Peyer's patch (tissue), 4 donors: ENCODE results near the gene LTBP1. TPM values are rescaled to one million over a fixed set of nuclear protein-coding genes. Genes with fewer than 3 reads are reported as not detected.

ENCODE experiments used
- DNase-seq, 3 donors: peaks; one replicate each; pipeline ENCODE4 v3.0.0-alpha.2; 2017 to 2019
- H3K27ac ChIP-seq, 4 donors: fragments of 200-600 bp; sonication (generic); one replicate each; pipeline ENCODE4 v1.5.1; 2016 to 2019
- H3K27me3 ChIP-seq, 2 donors: fragments of 200-600 bp; sonication (generic); one replicate each; pipeline ENCODE4 v1.5.1; 2019
- H3K36me3 ChIP-seq, 3 donors: fragments of 200-600 bp; sonication (generic); one replicate each; pipeline ENCODE4 v1.5.1; 2016 to 2019
- H3K4me1 ChIP-seq, 4 donors: fragments of 200-600 bp; sonication (generic); one replicate each; pipeline ENCODE4 v1.5.1; 2016 to 2019
- H3K4me3 ChIP-seq, 4 donors: fragments of 200-600 bp; sonication (generic); 1 replicate in 3 of 4; 2 replicates in 1 of 4; pipeline ENCODE4 v1.5.1; 2016 to 2019; ENCODE audit warnings: mild to moderate bottlenecking in 1 of 4
- H3K9me3 ChIP-seq, 4 donors: fragments of 200-600 bp; sonication (generic); one replicate each; pipeline ENCODE4 v1.5.1; 2016 to 2019; ENCODE audit warnings: mild to moderate bottlenecking in 1 of 4
- POLR2A ChIP-seq, 2 donors: fragments of 450-650 bp; IDR thresholded peaks; one replicate each; pipeline ENCODE4 v1.5.1; 2017; ENCODE audit warnings: antibody characterized with exemption in 2 of 2, mild to moderate bottlenecking in 2 of 2, moderate library complexity in 2 of 2
- total RNA-seq, 4 donors: library from RNA; depleted of rRNA; stranded (reverse); fragments of >200 nt; gene quantifications; one replicate each; pipeline ENCODE4 v1.1.0, GENCODE V29; 2016
- TF ChIP-seq, protein P1 (sequence below), 6 experiments: fragments of 450-650 bp in 4 of 6; fragments of 200-600 bp in 2 of 6; sonication (generic) in 1 of 6; IDR thresholded peaks; one replicate each; pipeline ENCODE4 v1.5.1; 2017 to 2019; ENCODE audit warnings: antibody characterized with exemption in 6 of 6, mild to moderate bottlenecking in 3 of 6, moderate library complexity in 1 of 6

LTBP1 gene
- total RNA-seq, 4 donors from 2014 or later: 8.6 to 23.1 (median 13.1) TPM

DNA sequence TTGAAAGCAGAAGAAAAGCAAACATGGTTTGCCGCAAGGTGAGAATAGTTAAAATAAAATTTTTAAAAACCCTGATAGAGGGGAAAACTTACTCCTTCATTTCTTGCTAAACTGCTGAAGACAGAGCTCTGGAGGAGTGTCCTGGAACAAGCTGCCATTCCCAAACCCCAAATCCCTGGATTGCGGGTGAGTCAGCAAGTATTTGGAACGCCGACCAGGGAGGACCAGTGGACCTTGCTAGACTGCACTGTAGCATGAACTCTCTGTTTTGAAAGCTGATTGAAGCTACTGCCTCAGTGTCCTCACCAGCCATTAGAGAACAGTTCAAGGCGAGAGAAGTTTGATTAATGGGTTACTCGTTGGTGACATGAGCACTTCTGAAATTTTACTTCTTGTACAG, 430.3 kb downstream of the LTBP1 start:
- Histone ChIP-seq H3K36me3 (no peaks in the 10 kb centered on the region), H3K4me3 (no peak overlapping the region), H3K27ac (no peak overlapping the region), H3K9me3 (no peaks in the 10 kb centered on the region), H3K4me1 (no peaks in the 10 kb centered on the region), H3K27me3 (no peaks in the 10 kb centered on the region)
- DNase-seq: no peak
- TF ChIP-seq, protein P1, sequence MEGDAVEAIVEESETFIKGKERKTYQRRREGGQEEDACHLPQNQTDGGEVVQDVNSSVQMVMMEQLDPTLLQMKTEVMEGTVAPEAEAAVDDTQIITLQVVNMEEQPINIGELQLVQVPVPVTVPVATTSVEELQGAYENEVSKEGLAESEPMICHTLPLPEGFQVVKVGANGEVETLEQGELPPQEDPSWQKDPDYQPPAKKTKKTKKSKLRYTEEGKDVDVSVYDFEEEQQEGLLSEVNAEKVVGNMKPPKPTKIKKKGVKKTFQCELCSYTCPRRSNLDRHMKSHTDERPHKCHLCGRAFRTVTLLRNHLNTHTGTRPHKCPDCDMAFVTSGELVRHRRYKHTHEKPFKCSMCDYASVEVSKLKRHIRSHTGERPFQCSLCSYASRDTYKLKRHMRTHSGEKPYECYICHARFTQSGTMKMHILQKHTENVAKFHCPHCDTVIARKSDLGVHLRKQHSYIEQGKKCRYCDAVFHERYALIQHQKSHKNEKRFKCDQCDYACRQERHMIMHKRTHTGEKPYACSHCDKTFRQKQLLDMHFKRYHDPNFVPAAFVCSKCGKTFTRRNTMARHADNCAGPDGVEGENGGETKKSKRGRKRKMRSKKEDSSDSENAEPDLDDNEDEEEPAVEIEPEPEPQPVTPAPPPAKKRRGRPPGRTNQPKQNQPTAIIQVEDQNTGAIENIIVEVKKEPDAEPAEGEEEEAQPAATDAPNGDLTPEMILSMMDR (IDR thresholded peaks at IDR 0.05): no peak
- no peak for TF ChIP-seq POLR2A (IDR thresholded peaks at IDR 0.05)

- Histone ChIP-seq H3K27ac (no peak overlapping the region), H3K36me3 (no peaks in the 10 kb centered on the region), H3K4me3 (no peak overlapping the region), H3K27me3 (no peaks in the 10 kb centered on the region), H3K9me3 (no peaks in the 10 kb centered on the region), H3K4me1 (no peaks in the 10 kb centered on the region)
- no peak for DNase-seq
- no peak for TF ChIP-seq POLR2A (IDR thresholded peaks at IDR 0.05)
- TF ChIP-seq, protein P1 (IDR thresholded peaks at IDR 0.05): no peak
Measured at GRCh38 chr2:33378556-33379210, 431.9 kb downstream of the LTBP1 start.

DNA sequence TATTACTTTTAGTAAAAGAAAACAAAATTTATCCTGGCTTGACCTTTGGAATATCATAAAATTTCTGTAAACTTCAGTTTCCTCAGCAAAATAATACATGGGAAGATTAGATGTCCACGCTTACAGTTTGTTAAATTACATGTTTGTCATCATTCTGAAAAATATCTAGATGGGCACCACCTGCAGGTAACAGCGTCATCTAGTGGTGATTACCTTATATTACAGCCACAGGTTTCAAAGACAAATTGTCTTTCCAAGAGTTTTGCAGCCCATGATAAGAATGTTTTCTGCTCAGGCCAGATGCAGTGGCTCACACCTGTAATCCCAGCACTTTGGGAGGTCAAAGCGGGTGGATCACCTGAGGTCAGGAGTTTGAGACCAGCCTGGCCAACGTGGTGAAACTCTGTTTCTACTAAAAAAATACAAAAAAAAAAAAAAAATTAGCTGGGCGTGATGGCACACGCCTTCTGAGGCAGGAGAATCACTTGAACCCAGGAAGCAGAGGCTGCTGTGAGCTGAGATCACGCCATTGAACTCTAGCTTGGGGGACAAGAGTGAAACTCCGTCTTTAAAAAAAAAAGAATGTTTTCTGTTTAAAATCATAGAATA, 433.4 kb downstream of the LTBP1 start:
- no peak for TF ChIP-seq POLR2A (IDR thresholded peaks at IDR 0.05)
- TF ChIP-seq, protein P1 (IDR thresholded peaks at IDR 0.05): peak in 5 of 6 experiments; percentile 14 to 44 (median 30)
- Histone ChIP-seq H3K27me3 (no peaks in the 10 kb centered on the region), H3K36me3 (no peaks in the 10 kb centered on the region), H3K9me3 (no peaks in the 10 kb centered on the region), H3K27ac (no peak overlapping the region), H3K4me1 (no peaks in the 10 kb centered on the region), H3K4me3 (no peak overlapping the region)
- DNase-seq: no peak

- Histone ChIP-seq H3K27ac (no peak overlapping the region), H3K4me3 (no peak overlapping the region), H3K36me3 (no peaks in the 10 kb centered on the region), H3K4me1 (no peaks in the 10 kb centered on the region), H3K27me3 (no peaks in the 10 kb centered on the region), H3K9me3 (no peaks in the 10 kb centered on the region)
- no peak for DNase-seq
- TF ChIP-seq, protein P1 (IDR thresholded peaks at IDR 0.05): no peak
- no peak for TF ChIP-seq POLR2A (IDR thresholded peaks at IDR 0.05)
Measured at GRCh38 chr2:33380719-33381118, 434.0 kb downstream of the LTBP1 start.

DNA sequence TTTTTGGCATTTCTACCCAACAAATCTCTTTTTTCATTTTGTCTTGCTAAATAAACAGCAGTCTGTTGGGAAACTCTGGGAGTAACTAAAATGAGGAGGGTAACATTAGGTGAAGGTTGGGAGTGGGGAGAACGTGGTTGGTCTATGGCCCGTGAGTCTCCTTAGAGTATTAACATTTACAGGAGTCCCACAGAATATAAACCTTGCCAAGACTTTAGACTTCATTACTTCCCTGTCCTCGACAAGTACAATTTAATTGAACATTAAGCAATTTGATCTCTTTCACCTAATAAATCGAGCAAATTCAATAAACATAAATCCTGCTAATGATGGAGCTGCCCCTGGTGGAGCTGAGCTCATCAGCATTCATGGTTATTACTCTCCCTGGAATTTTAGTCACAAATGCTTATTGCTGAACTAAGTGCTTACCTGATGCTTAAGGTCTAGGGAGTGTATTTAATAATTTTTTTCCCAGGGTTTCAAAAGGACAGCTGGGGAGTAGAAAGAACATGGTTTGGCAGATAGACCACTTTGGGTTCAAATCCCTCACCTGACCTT, 434.6 kb downstream of the LTBP1 start:
- H3K27me3 ChIP-seq: no peaks in the 10 kb centered on the region
- TF ChIP-seq, protein P1 (IDR thresholded peaks at IDR 0.05): no peak
- TF ChIP-seq POLR2A (IDR thresholded peaks at IDR 0.05): no peak
- no peaks in the 10 kb centered on the region for H3K9me3 ChIP-seq
- H3K27ac ChIP-seq: no peak overlapping the region
- H3K4me3 ChIP-seq: no peak overlapping the region
- no peak for DNase-seq
- no peaks in the 10 kb centered on the region for H3K4me1 ChIP-seq
- H3K36me3 ChIP-seq: no peaks in the 10 kb centered on the region
